Body of pancreas (tissue), 4 donors: Measurements from ENCODE around the gene DCAF10.
"Not testable (repeated sequence)": the region's sequence is repeated elsewhere in the genome, so short reads cannot be mapped to it uniquely, and the experiment has no call there.

Experiments used
- POLR2A ChIP-seq, 3 donors: fragments of 450-650 bp; IDR thresholded peaks; one replicate each; pipeline ENCODE4 v1.6.1; 2016; ENCODE audit warnings: antibody characterized with exemption in 3 of 3, mild to moderate bottlenecking in 2 of 3
- TF ChIP-seq, protein P1 (sequence below), 7 experiments: fragments of 450-650 bp in 4 of 7; fragments of 200-600 bp in 3 of 7; sonication (generic) in 3 of 7; IDR thresholded peaks; one replicate each; pipeline ENCODE4 v1.5.1; 2016 to 2019; ENCODE audit warnings: antibody characterized with exemption in 7 of 7

GRCh38 chr9:37752112-37752511 lies 48.5 kb upstream of the DCAF10 start:
- TF ChIP-seq, protein P1, sequence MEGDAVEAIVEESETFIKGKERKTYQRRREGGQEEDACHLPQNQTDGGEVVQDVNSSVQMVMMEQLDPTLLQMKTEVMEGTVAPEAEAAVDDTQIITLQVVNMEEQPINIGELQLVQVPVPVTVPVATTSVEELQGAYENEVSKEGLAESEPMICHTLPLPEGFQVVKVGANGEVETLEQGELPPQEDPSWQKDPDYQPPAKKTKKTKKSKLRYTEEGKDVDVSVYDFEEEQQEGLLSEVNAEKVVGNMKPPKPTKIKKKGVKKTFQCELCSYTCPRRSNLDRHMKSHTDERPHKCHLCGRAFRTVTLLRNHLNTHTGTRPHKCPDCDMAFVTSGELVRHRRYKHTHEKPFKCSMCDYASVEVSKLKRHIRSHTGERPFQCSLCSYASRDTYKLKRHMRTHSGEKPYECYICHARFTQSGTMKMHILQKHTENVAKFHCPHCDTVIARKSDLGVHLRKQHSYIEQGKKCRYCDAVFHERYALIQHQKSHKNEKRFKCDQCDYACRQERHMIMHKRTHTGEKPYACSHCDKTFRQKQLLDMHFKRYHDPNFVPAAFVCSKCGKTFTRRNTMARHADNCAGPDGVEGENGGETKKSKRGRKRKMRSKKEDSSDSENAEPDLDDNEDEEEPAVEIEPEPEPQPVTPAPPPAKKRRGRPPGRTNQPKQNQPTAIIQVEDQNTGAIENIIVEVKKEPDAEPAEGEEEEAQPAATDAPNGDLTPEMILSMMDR (IDR thresholded peaks at IDR 0.05), result not testable (repeated sequence)
- not testable (repeated sequence) for TF ChIP-seq POLR2A (IDR thresholded peaks at IDR 0.05)
